HG02759 (cell line): ENCODE results near the gene CAMK2G.
"Not testable (repeated sequence)": the region's sequence is repeated elsewhere in the genome, so short reads cannot be mapped to it uniquely, and the experiment has no call there.

ENCODE experiments used
- ATAC-seq: cut with Tn5 transposase; IDR thresholded peaks from one replicate; pipeline ENCODE4 v1.9.1; 2021; ENCODE audit warnings: mild to moderate bottlenecking, moderate library complexity; ENCODE audit not compliant: unreplicated experiment

Gene CAMK2G

GRCh38 chr10:73842349-73842748 lies 32.0 kb downstream of the CAMK2G start:
- ATAC-seq, result no peak

GRCh38 chr10:73841526-73842285 lies 32.6 kb downstream of the CAMK2G start:
- ATAC-seq, result no peak

GRCh38 chr10:73841061-73841421 lies 33.3 kb downstream of the CAMK2G start:
- no peak for ATAC-seq

- no peak for ATAC-seq
These were observed 33.8 kb downstream of the CAMK2G start for GRCh38 chr10:73840403-73841060.

GRCh38 chr10:73840056-73840402 lies 34.3 kb downstream of the CAMK2G start:
- ATAC-seq, result no peak

- no peak for ATAC-seq
These were observed 34.9 kb downstream of the CAMK2G start for GRCh38 chr10:73839276-73839966.

GRCh38 chr10:73838827-73839226 lies 35.5 kb downstream of the CAMK2G start:
- no peak for ATAC-seq

GRCh38 chr10:73838008-73838567 lies 36.3 kb downstream of the CAMK2G start:
- ATAC-seq, result no peak

GRCh38 chr10:73837072-73837471 lies 37.3 kb downstream of the CAMK2G start:
- ATAC-seq, result no peak

GRCh38 chr10:73836427-73836980 lies 37.9 kb downstream of the CAMK2G start:
- ATAC-seq, result no peak

- not testable (repeated sequence) for ATAC-seq
These were observed 45.3 kb downstream of the CAMK2G start for GRCh38 chr10:73829090-73829489.

- no peak for ATAC-seq
These were observed 46.2 kb downstream of the CAMK2G start for GRCh38 chr10:73828161-73828560.

GRCh38 chr10:73827346-73828089 lies 46.8 kb downstream of the CAMK2G start:
- no peak for ATAC-seq

- ATAC-seq, result no peak
These were observed 50.1 kb downstream of the CAMK2G start for GRCh38 chr10:73824146-73824725.

GRCh38 chr10:73823391-73823790 lies 51.0 kb downstream of the CAMK2G start:
- no peak for ATAC-seq

GRCh38 chr10:73819513-73820093 lies 54.8 kb downstream of the CAMK2G start:
- ATAC-seq, result no peak

GRCh38 chr10:73819081-73819480 lies 55.3 kb downstream of the CAMK2G start:
- ATAC-seq, result no peak

GRCh38 chr10:73818402-73818801 lies 56.0 kb downstream of the CAMK2G start:
- ATAC-seq, result no peak

GRCh38 chr10:73817826-73818225 lies 56.5 kb downstream of the CAMK2G start:
- no peak for ATAC-seq
